ENCODE data around the gene C21orf58.
A peak's percentile ranks its signal among the peaks of the same experiment; 100 is the strongest.

GRCh38 chr21:46368533-46369285 lies 45.0 kb upstream of the C21orf58 start:
- TF ChIP-seq CTCF (IDR thresholded peaks at IDR 0.05 in 4 of 5, conservative IDR thresholded peaks at IDR 0.05 in 1 of 5): no peak
- TF ChIP-seq POLR2A (IDR thresholded peaks at IDR 0.05): peak in 1 of 2 donors; percentile 25

Data from gastrocnemius medialis (tissue), 4 donors.